GM18526 (cell line): ENCODE measurements around the gene NRGN.
A peak's percentile ranks its signal among the peaks of the same experiment; 100 is the strongest.

Experiments
- POLR2A ChIP-seq: IDR thresholded peaks from 3 replicates; pipeline ENCODE4 v1.6.1; 2011; ENCODE audit not compliant: insufficient read length; ENCODE audit errors: extremely low read depth

Gene NRGN

DNA sequence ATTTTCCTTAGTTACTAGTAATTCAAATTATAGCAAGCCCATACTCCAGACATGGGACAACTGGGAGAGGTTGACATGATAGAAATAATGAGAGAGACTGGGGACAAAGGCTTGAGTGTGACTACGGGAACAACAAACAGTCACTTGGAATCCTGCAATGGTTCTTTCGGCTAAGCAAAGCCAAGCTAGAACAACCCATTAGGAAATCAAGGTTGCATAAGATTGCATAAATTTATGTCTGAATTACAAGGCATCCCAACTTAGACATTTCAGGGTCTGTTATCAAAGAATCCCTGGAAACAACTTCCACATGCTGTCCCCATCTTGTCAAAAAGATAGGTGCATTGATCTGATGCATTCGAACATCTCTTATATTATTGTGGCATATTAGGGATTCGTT lies 10.2 kb upstream of the NRGN start:
- TF ChIP-seq POLR2A = no peak

DNA sequence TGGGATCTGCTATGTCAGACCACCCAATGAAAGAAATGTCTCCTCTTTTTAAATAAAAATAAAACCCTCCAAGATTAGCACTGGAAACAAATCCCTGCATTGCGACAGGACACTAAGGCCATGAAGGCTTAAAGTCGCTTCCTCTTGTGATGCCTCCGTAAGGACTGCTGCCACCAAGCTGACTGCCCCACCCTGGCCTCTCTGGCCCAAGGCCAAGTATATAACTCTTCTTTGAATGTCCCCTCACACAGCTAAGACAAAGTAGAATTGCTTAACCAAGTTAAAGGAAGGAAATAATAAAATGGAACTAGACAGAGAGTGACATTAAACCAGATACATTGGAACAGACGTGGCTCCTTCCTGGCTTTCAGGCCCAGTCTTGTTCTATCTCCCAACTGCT lies 7.5 kb upstream of the NRGN start:
- no peak for TF ChIP-seq POLR2A

DNA sequence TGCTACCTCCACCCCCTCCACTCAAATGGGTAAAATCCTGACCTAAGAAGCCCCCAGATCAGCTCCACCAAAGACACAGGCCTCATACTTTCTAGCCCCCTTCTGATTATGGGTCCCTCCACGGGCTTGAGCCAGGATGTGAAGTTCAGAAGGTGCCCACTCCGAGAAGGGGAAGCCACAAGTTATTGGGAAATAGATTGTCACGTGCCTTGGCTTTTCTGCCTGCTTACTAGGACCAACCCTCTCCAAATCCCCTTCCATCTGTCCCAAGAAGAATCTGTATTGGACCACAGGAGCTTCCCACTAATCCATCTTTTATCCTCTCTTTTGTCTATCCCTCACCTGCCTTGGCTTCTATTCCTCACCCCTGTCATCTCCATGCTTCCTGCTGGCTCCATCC lies 3.0 kb upstream of the NRGN start:
- no peak for TF ChIP-seq POLR2A

DNA sequence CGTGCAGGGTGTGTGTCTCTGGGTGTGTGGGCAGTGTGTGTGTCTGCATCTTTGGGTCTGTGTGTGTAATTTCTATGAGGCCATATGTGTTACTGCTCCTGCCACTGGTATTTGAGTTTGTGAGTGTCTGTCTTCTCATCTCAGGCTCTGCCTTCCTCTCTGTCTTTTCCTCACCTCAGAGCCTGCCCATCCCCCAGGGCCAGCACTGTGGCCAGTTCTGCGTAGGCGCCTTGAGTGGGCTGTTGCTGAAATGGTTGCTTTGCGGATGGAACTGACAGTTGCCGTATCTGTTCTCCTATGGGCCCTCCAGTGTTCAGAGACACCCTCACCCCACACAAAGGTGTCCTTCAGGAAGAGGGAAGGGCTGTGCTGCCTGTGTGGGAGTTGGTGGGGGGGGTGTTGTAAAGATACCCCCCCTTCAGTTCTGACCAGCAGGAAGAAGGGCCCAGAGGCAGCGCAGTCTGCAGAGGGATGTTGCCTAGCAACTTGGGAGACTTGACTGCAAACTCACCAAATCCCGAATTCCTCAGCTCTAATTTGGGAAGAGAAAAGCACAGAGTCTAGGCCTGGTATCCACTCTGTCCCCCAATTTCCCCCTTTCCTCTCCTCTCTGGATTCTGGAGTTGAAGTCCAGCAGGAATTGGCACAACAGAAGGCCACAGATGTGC lies 2.0 kb upstream of the NRGN start:
- no peak for TF ChIP-seq POLR2A

DNA sequence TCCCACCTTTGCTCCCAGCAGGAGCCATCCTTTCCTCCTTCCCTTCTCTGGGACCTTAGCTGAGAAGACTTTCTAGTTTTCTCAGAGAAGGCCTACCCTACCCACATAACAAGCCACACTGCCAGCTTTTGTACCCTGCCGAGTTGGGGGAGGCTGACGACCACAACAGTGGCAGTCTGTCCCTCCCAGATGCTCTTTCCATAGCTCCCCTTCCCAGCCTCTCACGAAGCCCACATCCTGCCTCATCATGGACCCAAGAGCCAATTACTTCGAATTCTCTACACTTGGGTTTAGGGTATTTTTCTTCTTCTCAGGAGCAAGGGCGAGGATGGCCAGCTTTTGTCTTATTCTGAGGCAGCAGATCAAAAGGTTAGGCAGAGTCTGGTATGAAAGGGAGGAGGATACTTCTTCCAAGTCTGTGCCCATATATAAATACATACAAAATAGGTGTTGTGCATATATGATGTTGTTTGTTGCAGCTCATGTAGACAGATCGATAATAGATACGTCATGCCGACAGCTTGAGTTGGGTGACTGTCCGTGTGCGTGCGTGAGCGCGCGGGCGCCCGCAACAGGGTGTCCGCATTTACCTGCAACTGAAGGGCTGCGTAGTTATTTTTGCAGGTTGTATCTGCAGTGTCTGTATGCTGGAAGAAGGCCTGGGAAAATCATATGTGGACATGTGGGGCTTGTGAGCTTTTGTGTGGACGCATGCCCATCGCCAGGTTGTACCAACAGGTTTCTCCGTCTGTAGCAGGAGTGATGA lies 846 bp upstream of the NRGN start:
- no peak for TF ChIP-seq POLR2A

DNA sequence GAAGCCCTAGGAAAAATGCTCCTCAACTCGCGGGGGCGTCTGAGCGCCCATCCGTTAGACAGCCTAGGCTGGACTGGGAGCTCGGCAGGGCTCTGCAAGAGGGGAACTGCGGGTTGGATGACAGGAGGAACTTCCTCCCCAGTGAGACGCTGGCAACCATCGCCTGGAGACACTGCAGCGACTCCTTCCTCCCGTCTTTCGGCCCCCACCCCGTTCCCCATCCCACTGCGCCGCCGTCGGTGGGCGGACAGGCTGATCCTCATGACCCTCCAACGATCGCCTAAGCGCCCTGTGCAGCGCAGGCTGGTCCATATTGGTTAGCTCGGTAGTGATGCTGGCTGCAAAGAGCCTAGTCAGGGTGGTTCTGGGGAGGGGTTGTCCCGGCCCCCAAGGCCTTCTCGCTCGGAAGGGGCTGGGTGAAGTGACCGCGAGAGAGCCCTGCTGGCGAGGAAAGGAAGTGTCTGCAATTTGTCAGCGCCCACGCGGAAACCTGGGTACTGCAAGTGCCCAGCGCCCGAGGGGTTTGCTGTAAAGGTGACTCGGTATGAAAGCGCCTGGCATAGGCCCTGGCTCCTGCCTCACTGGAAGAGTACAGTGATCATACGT lies 638 bp downstream of the NRGN start:
- TF ChIP-seq POLR2A = no peak

DNA sequence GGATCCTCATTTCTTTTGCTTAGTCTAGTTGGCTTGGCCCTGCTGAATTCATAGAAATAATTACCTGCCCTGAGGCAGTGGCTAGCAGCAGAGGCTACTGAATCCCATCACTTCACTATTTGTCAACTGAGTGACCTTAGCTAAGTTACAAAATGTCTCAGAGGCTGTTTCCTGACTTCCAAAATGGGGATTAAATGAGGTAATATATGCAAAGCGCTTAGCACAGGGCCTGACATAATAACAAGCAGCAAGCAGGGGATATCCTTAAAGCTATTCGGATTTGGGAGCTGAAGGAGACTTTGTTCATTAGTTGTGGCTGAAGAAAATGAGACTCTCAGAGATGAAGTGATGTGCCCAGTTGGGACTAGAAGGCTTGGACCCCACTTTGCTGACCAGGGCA lies 2.8 kb downstream of the NRGN start:
- no peak for TF ChIP-seq POLR2A

DNA sequence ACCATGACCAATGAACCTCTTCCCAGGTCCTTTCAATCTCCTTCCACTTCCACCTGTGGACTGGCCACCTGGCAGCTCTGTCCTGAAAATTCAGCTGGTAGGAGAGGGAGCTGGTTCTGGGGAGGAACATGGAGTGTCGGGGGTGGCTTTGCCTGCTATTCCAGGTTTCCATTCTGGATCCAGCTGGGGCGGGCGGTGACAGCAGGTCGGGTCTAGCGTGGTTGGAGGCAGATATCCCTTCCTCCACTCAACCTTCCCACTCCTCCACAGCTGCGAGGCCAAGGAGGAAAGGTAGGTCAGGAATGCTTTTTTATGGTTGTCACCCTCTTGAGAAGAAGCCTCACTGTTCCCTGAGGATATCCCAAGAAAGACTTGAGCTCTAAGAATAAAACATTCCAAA lies 3.3 kb downstream of the NRGN start:
- no peak for TF ChIP-seq POLR2A

DNA sequence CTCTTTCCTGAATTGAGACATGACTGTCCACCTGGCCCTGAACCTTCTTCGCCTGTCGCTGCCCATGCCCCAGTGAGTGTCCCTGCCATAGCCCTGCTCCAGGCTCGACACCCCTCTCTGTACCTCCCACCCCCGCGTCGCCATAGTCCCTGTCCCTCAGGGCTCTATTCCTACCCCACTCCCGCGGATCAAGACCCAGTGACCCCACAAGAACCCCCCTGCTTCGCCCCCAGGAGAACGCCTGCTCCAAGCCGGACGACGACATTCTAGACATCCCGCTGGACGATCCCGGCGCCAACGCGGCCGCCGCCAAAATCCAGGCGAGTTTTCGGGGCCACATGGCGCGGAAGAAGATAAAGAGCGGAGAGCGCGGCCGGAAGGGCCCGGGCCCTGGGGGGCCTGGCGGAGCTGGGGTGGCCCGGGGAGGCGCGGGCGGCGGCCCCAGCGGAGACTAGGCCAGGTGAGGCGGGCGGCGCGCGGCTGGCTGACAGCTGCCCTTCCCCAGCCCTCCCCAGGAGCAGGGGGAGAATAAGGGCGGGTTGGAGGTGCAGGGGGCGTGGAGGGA lies 5.6 kb downstream of the NRGN start:
- no peak for TF ChIP-seq POLR2A

DNA sequence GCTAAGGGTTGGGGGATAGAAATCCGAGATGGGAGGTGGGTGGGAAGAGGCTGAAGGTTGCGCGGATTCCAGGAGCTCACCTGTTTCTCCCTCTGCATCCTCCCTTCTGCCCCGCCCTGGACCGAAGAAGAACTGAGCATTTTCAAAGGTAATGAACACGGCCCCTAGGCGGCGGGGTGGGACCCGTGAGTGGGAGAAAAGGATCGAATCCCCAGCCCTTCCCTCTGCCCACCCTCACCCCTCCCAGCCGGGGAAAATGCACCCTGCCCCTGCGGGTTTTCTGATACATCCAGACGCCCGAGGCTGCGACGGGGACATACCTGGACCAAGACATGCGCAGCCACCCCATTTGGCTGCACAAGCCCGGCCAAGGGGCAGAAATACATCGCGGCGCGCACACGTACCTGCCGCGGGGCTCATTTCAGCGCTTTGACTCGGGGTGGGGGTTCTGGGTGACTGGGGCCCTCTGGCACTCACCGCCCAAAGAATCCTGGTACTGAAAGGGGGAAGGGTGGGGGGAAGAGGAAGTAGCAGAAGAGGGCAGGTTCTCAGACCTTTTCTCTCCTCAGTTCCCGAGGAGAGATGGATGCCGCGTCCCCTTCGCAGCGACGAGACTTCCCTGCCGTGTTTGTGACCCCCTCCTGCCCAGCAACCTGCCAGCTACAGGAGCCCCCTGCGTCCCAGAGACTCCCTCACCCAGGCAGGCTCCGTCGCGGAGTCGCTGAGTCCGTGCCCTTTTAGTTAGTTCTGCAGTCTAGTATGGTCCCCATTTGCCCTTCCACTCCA lies 6.3 kb downstream of the NRGN start:
- no peak for TF ChIP-seq POLR2A

DNA sequence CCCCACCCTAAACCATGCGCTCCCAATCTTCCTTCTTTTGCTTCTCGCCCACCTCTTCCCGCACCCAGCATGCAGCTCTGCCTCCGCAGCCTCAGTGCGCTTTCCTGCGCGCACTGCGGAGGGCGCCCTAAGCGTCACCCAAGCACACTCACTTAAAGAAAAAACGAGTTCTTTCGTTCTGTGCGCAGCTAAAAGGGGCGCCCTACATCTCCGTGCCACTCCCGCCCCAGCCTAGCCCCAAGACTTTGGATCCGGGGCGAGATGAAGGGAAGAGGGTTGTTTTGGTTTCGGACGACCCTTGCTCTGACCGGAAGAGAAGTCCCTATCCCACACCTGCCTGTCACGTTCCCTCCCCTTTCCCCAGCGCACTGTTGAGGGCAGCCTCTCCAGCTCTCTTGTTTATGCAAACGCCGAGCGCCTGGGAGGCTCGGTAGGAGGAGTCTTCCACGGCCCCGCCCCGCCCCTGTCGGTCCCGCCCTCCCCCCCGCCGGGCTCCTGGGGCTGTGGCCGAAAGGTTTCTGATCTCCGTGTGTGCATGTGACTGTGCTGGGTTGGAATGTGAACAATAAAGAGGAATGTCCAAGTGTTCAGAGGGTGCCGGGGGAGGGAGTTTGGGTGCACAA lies 7.0 kb downstream of the NRGN start:
- TF ChIP-seq POLR2A = peak; percentile 65

DNA sequence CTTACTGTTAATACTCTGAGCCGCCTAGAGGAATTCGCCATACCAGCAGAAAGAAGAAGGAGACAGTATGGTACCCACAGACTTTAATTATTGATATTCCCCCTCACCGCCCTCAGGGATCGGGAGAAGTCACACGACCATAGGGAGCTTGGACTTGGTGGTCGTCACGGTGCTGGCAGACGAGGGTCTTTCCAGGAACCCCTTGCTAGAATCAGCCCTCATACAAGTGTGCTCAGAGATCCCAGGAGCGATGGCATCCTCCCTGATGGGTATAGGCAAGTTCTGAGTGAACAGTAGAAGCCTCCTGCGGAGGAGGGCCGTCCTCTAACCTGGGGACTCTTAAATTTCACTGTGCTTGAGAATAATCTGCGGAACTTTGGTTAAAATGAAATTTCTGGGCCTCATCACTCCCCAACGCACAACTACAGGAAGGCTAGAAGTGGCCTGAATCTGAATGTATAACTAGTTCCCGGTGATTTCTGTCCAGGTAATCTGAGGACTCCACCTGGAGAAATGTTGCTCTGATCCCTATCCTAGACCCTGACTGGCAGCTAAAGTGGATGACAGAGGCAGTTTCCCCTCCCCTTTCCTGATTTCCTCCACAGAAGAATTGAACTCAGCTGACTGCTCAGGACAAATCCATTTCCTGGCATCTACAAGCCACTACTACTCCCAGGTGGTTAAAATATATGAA lies 7.8 kb downstream of the NRGN start:
- TF ChIP-seq POLR2A = no peak

DNA sequence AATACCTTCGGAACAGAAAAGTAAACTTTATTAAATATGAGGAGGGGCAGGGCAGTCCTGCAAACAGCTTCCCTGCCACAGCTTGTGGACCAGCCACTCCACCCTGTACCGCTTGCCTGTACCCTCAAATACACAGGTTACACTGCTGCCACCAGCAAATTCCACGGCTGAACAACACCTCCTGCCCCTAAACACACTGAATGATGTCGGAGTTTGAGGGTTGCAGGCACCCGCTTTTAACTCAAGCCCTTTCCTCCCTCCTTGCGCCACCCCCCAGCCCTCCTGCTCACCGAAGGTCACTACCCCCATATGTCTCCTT lies 8.3 kb downstream of the NRGN start:
- no peak for TF ChIP-seq POLR2A
